HG03520 (cell line): Measurements from ENCODE around the gene GRM7.

Source experiments
- ATAC-seq: cut with Tn5 transposase; IDR thresholded peaks from one replicate; pipeline ENCODE4 v1.9.1; 2021; ENCODE audit warnings: mild to moderate bottlenecking, moderate library complexity; ENCODE audit not compliant: unreplicated experiment

The GRM7 gene

DNA sequence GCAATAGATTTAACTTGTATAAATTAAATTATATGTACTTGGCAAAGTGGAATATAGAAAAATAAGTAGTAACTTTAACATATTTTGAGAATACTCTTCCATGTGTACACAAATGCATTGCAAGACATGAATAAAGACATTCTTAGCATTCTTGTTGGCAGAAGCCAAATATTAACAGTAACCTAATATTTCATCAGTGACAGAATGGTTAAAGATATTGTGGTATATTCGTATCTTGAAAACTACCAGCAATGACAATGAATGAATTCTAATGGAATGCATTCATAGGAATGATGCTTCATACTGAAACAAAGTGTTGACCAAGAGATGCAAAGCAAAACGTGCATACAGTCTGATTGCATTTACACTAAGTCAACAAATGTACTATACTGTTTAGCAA is 524.7 kb downstream of the GRM7 start:
- no peak for ATAC-seq

DNA sequence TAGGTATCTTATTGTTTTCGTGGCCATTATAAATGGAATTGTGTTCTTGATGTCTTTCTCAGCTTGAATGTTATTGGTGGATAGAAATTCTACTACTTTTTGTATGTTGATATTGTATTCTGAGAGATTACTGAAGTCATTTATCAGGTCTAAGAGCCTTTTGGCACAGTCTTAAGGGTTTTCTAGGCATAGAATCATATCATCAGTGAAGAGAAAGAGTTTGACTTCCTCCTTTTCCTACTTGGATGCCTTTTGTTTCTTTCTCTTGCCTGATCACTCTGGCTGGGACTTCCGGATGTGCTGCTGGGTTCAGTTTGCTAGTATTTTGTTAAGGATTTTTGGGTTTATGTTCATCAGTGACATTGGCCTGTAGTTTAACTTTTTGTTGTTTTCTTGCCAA is 527.1 kb downstream of the GRM7 start:
- ATAC-seq, result no peak

DNA sequence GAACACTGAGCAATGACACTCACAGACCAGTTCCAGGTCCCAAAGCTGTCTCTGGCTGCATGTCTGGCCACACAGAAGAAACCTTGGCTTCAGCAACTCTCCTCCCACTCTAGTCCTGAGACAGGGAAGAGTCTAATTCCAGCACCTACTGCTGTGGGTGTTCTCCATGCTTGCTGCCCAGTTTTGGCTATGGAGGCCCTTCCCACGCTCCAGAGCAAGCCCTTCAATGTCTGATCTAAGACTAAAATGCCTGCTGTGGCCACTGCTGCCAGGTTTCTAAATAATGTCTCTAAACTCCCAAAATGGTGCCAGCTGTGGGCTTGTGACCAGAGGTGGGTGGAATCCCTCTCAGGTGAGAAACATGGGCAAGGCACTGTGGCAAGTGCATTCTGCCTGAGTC is 531.3 kb downstream of the GRM7 start:
- ATAC-seq, result no peak

DNA sequence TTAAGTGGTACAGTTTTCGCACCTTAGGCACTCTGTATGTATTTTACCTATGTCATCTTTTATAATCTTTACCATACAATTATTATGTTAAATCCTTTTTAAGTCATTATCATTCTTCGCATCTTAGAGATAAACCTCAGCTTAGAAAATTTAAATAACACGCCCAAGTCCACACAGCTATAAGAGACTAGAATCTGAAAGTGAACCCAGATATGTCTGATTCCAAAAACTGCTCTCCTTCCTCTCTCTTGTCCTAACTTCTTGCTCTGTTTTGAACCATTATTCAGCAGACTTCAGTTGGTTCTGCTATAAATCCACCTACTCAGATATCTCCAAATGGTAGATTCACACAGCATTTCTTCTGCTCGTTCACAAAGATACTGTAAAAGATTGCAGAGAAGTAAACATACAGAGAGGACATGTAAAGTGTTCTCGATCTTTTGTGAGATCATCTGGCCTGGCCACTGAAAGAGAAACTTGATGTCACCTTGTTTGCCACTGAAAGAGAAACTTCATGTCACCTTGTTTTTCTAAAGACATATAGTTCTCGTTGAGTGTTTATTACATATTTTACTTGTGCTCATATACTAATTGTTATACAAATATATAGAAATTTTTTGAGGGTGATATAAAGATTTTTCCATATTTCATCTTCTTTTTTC is 533.2 kb downstream of the GRM7 start:
- ATAC-seq, result no peak

DNA sequence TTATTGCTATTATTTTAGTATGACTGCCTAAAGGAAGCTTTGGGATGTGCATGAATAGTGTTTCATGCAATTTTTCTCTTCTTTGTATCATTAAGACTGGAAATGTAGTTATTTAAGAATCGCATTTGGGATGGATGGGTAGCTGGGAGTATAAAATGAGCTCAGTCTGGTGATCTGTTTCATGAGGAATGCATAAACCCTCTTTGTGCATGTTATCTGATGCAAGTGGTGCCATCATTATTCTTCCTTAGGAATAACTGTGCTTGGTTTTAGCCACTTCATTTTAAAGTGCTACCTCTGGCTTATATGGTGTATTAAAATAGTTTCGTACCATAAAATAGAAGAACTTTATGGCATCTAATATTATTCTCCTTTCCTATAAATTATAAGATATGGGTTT is 535.6 kb downstream of the GRM7 start:
- no peak for ATAC-seq

DNA sequence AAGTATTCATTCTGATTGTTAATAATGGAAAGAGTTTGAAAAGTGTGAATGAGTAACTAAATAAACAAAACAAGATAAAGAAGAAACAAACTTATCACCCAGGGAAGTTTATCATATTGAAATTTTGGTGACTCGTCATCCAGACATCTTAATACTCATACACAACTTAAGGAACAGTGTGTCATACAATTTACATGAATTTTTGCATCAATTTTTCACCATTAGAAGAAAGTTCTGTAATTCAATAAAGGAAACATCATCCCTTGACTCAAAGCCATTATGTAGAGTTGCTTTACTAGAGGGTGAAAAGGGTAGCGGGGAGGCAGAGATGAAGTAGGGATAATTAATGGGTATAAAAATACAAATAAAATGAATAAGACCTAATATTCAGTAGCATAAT is 536.2 kb downstream of the GRM7 start:
- ATAC-seq, result no peak

DNA sequence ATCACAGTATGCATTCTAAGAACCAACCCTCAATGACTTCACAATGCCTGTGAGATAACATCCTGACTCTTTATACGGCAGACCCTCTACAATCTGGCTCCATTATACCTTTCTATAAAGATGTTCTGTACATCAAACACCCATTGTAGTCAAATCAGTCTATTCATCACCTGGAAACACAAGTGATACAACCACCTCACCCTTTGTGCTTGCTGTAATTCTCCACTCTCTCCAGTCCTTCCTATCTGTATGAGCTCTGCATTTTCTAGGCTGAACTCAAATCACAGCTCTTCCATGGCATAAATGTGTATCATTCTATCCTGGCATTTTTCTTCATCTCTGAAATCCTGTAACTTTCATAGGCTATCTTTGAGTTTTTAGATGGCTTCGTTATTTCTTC is 539.4 kb downstream of the GRM7 start:
- no peak for ATAC-seq

DNA sequence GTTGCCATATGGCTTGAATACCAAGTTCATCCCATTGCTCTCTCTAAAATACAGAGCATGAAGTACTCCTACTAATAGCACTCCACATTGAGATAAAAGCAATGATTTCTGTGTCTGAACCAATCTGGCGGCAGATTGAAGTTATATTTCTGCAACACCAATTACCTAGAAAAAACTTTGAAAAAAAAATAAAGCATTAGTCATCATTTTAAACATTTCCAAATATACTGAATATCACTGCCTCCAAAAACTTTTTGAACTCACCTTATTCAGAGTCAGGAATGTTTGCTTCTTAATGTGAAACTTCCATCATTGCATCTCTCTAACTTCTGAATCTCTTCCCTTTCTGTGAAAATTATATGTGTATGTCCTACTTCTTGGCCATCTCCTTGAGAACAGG is 540.5 kb downstream of the GRM7 start:
- no peak for ATAC-seq

DNA sequence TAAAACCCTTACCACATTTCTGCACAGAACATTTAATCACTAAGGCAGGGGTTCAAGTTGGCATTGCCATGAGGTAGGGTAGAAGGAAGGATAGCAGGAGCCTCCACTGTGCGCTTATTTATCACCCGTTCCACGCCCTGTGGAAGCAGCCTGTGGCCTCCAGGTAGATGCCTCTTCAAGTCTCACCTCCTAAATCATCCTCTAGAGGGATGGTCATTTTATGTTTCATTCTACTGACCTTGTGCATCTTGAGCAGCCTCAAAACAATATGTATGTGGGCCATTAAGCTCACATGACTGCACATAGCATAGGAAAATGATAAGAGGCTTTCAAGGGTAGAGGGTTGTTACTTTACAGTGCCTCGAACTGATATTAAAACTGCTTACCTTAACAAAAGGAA is 546.2 kb downstream of the GRM7 start:
- no peak for ATAC-seq

DNA sequence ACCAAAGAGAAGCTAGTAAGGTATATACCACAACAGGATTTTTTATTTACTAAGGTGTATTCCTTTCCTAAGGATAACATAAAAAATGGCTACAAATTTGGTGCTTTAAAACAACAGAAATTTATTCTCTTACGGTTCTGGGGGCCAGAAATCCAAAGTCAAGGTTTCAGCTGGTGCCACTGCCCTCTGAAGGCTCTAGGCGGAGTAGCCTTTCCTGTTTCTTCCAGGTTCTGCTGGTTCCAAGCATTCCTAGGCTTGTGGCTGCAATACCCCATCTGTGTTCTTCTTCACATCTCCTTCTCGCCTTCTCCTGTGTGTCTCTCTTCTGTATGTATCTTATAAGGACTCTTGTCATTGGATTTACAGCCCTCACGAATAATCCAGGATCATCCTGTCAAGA is 549.9 kb downstream of the GRM7 start:
- ATAC-seq, result no peak

DNA sequence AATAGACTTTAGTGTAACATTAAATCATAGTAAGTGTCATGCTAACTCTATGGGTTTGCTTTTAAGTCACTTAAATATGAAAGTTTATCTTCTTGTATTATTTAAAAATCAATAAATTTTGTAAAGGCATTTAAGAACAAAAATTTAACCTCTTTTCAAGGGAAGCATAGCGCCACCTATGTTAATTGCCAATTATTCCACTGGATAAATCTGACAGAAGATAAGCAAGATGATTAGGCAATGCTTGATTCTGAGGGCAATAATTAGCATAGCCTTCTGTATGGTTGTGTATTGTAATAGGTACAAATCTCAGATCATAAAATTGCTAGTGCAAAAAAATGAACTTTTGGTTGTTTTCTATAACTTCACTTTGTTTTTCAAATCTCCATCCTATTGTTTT is 560.1 kb downstream of the GRM7 start:
- ATAC-seq, result no peak

DNA sequence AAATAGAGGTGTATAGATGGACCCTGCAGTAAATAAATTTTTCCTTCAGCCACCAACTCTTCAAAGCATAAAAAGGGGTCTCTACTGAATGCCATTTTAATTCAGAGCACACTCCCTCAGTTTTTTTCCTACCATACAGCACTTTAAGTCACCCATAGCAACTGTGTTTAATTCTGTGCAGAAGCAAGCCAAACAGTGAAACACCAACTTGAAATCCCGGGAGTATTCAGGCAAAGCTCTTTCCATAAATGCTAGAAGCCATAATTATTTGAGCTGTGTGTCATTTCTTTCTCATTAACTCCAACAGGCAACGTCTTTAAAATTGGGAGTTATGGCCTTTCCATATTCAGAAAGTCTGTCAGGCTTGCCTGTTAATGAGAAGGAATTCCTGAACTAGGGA is 562.1 kb downstream of the GRM7 start:
- ATAC-seq, result no peak

DNA sequence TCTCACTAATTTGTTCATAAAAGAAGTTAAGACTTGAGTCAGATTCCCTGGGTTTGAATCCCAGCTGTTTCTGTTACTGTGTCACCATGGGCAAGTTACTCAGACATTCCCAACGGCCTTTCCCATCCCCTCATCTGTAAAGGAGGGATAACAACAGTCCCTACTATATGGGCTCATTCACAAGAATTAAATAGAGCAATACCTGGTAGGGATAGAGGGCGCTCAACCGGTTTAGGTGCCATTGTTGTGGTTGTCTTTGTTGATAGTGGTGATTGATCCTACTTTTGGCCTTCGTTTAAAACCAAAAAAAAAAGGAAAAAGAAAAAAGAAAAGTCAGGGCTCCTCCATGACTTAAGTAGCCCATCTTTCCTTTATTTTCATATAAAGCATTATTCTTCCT is 563.1 kb downstream of the GRM7 start:
- ATAC-seq, result no peak

DNA sequence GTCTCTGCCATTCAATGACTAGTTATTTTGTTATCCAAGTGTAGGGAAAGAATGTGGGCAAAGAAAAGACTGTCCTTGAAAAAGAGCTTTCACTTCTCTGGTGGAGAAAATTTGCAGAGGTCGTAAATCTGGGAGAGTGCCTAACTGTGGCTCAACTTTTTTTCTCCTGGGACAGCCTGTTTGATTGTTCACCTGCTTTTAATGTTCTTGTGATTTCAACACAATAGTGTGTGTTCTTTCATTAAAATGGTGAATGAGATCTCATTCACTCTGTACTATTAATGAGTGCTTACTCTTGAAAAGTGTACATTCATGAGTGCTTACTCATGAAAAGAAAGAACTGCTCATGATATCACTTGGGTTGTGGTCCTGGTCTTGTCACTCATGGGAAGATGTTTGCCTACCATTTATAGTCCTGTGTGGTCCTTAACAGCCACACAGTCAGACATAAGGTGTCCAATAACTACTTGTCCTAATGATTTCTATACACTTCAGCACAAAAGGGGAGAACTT is 567.3 kb downstream of the GRM7 start:
- ATAC-seq, result no peak

DNA sequence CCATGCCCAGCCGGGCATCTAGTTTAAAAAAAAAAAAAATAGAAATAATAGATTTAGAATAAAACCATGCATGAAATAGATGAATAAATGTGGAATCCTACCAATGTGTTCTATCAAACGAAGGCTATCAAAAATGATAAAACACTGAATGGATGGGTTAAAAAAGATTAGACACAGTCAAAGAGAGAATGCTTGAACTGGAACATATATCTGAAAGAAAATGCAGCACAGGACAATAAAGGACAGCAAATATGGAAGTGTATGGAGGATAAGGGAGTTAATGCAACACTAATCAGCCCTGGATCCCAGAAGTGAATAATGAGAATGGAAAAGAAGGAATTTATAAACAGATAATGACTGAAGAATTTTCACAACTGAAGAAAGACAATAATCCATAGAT is 571.7 kb downstream of the GRM7 start:
- ATAC-seq, result no peak

DNA sequence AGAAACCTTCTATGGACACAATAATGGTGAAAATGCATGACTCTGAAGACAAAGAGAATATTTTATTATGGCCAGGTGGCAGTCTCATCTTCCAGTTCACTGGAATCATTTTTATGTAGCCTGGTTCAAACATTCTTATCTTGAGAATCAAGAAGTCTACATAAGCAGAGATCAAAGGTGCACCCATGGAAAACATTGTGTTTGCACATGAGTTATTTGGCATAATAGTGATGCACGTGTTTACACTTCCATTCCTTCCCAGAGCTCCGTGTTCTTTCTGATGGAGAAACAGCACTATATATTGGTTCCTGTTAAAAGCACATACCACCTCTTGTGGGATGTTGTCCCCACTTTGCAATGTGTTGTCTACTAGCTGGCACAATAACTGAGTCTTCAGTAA is 572.2 kb downstream of the GRM7 start:
- ATAC-seq, result no peak

DNA sequence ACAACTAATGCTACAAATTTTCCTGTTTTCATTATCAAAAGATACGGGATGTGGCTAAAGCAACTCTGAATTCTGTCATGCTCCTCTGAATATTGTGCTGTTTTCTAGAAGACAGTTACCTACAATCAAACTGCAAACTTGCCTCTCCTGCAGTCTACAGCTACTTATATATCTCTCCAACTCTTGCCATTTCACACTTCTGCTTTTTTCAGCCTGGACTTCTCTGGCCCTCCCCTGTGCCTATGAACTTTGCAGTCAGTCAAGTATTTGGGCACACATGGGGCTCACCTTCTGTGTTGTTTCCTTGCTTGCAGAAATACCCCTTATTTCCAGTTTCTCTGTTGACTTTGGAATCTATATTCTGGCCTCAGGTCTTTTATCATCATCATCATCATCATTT is 575.6 kb downstream of the GRM7 start:
- no peak for ATAC-seq

DNA sequence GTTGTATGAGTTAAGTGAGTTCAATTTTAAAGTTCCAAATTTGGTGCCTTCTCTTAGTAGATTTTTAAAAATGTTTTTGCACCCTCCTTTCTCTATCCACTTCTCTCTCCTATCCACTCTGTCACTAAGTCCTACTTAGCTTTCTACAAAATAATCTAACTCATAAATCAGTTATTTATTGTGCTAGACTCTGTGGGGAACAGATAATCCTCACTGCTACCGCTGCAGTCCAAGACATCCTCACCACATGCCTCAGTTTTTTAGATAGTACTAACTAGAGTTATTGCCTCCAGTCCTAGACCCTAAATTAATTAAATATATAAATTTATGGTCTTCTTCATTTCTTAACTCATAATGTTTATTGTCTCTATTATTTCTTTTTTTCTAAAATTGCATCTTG is 576.3 kb downstream of the GRM7 start:
- ATAC-seq, result no peak

DNA sequence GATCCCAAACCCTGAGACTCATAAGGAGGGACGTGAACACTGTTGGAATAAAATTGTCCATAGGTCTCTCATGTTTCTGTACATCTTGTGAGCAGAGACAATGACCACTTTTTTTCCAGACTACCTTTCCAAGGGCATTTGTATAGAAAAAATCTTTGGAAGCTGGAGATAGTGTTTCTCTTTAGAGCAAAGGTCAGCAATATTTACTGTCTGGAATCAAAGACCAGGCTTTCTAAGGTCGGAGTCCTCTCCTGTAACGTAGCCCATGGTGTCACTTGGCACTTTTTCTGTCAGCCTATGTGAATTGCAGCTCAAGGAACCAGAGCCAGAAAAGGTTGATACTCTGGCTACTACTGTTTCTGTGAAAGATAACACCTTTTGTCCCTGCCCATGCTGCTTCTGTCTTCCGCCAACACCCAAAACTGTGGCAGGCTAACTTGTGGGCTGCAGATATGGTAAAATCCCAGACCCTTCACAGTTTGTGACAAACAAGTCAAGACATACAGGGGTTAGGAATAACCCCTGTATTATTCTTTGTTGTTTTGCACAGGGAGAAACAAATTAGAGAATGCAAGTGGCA is 578.3 kb downstream of the GRM7 start:
- no peak for ATAC-seq

DNA sequence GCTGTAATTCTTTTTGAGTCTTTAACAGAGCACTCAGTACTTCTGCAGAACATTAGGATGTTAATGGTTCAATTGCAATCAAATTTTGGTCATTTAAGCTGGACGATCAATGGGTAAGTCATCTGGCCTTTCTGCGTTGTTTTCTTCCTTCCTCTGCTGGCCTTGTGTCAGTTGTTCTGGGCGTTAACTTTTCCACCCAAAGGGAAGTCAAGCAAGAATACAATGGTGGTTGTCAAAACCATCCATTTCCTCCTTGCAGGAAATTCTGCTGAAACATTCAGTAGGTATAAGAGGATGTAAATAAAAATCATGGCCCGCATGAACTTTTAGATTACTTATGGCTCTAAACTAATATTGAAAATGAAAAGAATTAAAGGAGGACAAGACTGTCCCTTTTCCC is 584.0 kb downstream of the GRM7 start:
- no peak for ATAC-seq

DNA sequence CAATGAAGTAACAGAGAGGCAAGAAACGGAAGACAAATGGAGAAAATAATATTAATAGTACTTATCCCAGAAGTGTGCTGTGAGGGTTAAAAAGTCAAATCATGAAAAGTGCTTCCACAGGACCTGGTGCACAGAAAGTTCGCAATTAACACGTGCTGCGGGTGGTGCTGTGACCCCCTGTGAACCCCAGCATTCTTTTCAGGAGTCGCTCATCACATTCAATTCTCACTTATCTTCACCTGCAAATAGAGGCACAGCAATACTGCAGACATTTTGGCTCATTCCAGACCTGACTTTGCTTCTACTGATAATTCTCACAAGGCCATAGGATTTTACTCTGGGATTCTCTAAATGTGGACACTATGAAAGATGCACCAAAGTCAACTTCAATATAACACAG is 584.4 kb downstream of the GRM7 start:
- ATAC-seq, result no peak

DNA sequence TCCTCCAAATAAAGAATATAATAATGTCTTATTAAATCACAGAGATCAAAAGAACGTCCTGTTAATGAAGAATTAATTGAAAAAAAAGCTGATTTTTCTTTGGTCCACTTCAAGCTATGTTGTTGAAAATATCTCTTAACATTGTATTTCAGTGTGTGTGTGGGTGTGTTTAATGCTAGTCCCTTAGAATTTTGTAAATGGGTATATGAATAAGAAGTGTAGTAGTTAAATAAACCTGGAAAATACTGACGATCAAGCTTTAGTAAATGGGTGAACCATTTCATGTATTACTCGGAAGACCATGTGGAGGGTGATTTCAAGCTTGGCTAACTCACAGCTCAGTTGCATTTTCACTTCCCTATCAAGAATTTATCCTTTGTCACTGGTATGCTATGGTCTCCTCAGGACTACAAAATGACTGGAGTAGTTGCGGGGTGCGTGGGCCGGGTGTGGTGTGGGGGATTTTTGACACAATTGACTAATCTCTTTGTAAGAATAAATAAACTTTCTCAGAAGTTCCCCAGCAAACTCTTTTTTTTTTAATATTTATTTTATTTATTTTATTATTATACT is 586.4 kb downstream of the GRM7 start:
- peak; percentile 99 for ATAC-seq

DNA sequence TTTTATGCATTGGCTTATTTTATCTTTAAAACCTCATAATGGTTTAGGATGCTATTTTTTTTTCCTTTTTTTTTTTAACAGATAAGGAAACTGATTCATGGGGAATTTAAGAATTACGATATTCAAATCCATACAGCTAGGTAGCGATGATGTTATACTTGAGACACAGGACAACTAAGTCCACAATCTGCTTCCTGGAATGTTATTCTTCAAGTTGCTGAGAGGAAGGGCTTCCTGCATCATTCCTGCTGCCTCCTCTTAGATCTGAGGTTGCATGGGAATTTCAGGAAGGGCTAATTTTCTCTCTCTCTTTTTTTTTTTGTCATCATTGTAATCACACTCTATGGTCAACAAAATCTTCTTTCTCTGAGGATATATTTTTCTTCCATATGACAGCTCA is 595.5 kb downstream of the GRM7 start:
- no peak for ATAC-seq
